Measurements from ENCODE around the gene TMEM187. TPM values are rescaled to one million over a fixed set of nuclear protein-coding genes. Genes with fewer than 3 reads are reported as not detected.

The TMEM187 gene
- total and polyA plus RNA-seq, 3 donors from 2014 or later, result 6.1 to 15.7 (median 13.1) TPM

DNA sequence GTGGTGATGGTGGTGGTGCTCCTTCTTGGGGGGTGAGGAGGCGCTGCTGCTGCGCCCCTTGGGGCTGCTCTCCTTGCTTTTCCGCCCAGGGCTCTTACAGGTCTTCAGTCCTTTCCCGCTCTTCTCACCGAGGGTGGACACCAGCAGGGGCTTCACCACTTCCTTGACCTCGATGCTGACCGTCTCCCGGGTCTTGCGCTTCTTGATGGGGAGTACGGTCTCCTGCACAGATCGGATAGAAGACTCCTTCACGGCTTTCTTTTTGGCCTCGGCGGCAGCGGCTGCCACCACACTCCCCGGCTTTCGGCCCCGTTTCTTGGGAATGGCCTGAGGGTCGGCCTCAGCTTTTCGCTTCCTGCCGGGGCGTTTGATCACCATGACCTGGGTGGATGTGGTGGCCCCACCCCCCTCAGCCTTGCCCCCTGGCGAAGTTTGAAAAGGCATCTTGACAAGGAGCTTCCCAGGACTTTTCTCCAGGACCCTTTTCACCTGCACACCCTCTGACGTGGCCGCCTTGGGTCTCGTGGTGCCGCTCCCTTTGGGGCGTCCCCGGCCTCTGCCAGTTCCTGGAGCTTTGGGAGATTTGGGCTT, 58.3 kb downstream of the TMEM187 start:
- WGBS, 2 donors, result 92% methylated on average over 11 to 26 of the region's 29 CpGs
- H3K9me3 ChIP-seq, result no peaks in the 10 kb centered on the region
- no peaks in the 10 kb centered on the region for H3K27me3 ChIP-seq
- intact Hi-C loops (cut with DNase I; ENCODE audit: low total_unique reads), result no loop called here
- no peak overlapping the region for H3K4me3 ChIP-seq
- no peak for DNase-seq
- H3K36me3 ChIP-seq (ENCODE audit: low read depth, missing control alignments), result no peaks in the 10 kb centered on the region
- no peak for TF ChIP-seq POLR2A (IDR thresholded peaks at IDR 0.05)
- TF ChIP-seq, protein P1, sequence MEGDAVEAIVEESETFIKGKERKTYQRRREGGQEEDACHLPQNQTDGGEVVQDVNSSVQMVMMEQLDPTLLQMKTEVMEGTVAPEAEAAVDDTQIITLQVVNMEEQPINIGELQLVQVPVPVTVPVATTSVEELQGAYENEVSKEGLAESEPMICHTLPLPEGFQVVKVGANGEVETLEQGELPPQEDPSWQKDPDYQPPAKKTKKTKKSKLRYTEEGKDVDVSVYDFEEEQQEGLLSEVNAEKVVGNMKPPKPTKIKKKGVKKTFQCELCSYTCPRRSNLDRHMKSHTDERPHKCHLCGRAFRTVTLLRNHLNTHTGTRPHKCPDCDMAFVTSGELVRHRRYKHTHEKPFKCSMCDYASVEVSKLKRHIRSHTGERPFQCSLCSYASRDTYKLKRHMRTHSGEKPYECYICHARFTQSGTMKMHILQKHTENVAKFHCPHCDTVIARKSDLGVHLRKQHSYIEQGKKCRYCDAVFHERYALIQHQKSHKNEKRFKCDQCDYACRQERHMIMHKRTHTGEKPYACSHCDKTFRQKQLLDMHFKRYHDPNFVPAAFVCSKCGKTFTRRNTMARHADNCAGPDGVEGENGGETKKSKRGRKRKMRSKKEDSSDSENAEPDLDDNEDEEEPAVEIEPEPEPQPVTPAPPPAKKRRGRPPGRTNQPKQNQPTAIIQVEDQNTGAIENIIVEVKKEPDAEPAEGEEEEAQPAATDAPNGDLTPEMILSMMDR (IDR thresholded peaks at IDR 0.05), result no peak
- peaks cover 4% of the 10 kb centered on the region for H3K4me1 ChIP-seq
- no peak overlapping the region for H3K27ac ChIP-seq

GRCh38 chrX:154032160-154032559, 59.6 kb downstream of the TMEM187 start:
- 44 to 47% methylated on average over 4 to 9 of the region's 11 CpGs for WGBS, 2 donors

DNA sequence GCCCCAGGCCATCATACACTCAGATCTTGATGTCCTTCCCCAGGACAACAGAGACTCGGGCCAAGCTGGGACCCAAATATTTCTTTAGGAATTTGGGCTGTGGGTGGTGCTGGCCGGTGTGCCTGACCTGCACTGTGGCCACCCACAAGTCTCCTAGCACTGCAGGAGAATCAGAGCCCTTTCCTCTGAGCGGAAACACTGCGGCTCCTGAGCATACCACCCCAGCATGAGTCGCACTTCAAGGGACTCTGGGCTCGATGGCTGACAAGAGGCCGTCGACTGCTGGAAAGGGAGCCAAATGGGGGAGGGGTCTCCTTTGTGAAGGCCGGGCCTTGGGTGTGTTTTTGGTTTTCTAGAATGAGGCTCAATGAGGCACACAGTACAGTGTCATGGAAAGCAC, 60.1 kb downstream of the TMEM187 start:
- H3K9me3 ChIP-seq, result no peaks in the 10 kb centered on the region
- no peaks in the 10 kb centered on the region for H3K36me3 ChIP-seq (ENCODE audit: low read depth, missing control alignments)
- no peaks in the 10 kb centered on the region for H3K27me3 ChIP-seq
- no peak overlapping the region for H3K4me3 ChIP-seq
- peaks cover 4% of the 10 kb centered on the region for H3K4me1 ChIP-seq
- intact Hi-C loops (cut with DNase I; ENCODE audit: low total_unique reads), result no loop called here
- no peak for TF ChIP-seq POLR2A (IDR thresholded peaks at IDR 0.05)
- TF ChIP-seq, protein P1 (IDR thresholded peaks at IDR 0.05), result no peak
- H3K27ac ChIP-seq, result no peak overlapping the region
- no peak for DNase-seq
- 53 to 57% methylated on average over 5 to 9 of the region's 9 CpGs for WGBS, 2 donors

More at GRCh38 chrX:154032160-154032559, 59.6 kb downstream of the TMEM187 start:
- Histone ChIP-seq H3K9me3 (no peaks in the 10 kb centered on the region), H3K4me3 (no peak overlapping the region), H3K36me3 (ENCODE audit: low read depth, missing control alignments) (no peaks in the 10 kb centered on the region), H3K4me1 (peaks cover 4% of the 10 kb centered on the region), H3K27ac (no peak overlapping the region), H3K27me3 (no peaks in the 10 kb centered on the region)
- no peak for DNase-seq
- intact Hi-C loops (cut with DNase I; ENCODE audit: low total_unique reads), result no loop called here
- TF ChIP-seq, protein P1 (IDR thresholded peaks at IDR 0.05), result no peak
- TF ChIP-seq POLR2A (IDR thresholded peaks at IDR 0.05), result no peak

MicroRNAs within 50 kb of the gene (microRNA counts, 767-probe panel; counts per million panel counts)
- 0 to 152 counts per million in 2 donors for microRNA hsa-miR-718

Small RNA genes within 50 kb of the gene (microRNA-seq; reads per million reads assigned to microRNA genes)
- 0 reads per million in 2 donors for gene MIR3202-1 (ENCODE audit: borderline number of aligned reads in 2 of 2, borderline replicate concordance in 1 of 2)
- 0 reads per million in 2 donors for gene MIR3202-2 (ENCODE audit: borderline number of aligned reads in 2 of 2, borderline replicate concordance in 1 of 2)
- gene MIR718 (ENCODE audit: borderline number of aligned reads in 2 of 2, borderline replicate concordance in 1 of 2), result 0 reads per million in 2 donors

Small RNA genes within 50 kb of the gene (small RNA-seq; reads per million reads assigned to genes)
- gene MIR3202-1, result 0 to 0.09 reads per million in 2 donors

Other genes starting within 250 kb of the TMEM187 start
- gene BCAP31, start 248.4 kb upstream of the TMEM187 start, total RNA-seq, result 100 to 1,000 TPM; 149 to 153 TPM
- gene BCAP31, start 248.4 kb upstream of the TMEM187 start, polyA plus RNA-seq (ENCODE audit: insufficient read depth, low read depth, low replicate concordance), result 222 TPM
- 100 to 1,000 TPM in 1 of 2 donors, 10 to 100 TPM in 1; 84.4 to 112 TPM for gene ABCD1, start 247.9 kb upstream of the TMEM187 start, total RNA-seq
- 34.3 TPM for gene ABCD1, start 247.9 kb upstream of the TMEM187 start, polyA plus RNA-seq (ENCODE audit: insufficient read depth, low read depth, low replicate concordance)
- 10 to 100 TPM; 49.3 to 57.9 TPM for gene PLXNB3, start 208.5 kb upstream of the TMEM187 start, total RNA-seq
- gene PLXNB3, start 208.5 kb upstream of the TMEM187 start, polyA plus RNA-seq (ENCODE audit: insufficient read depth, low read depth, low replicate concordance), result 28.0 TPM
- gene SRPK3, start 191.7 kb upstream of the TMEM187 start, total RNA-seq, result 1 to 10 TPM in 1 of 2 donors, under 1 TPM in 1; 0.62 to 2.2 TPM
- 1.3 TPM for gene SRPK3, start 191.7 kb upstream of the TMEM187 start, polyA plus RNA-seq (ENCODE audit: insufficient read depth, low read depth, low replicate concordance)
- gene IDH3G, start 178.4 kb upstream of the TMEM187 start, total RNA-seq, result 10 to 100 TPM; 74.9 to 83.1 TPM
- gene IDH3G, start 178.4 kb upstream of the TMEM187 start, polyA plus RNA-seq (ENCODE audit: insufficient read depth, low read depth, low replicate concordance), result 52.4 TPM
- gene SSR4, start 178.1 kb upstream of the TMEM187 start, total RNA-seq, result 100 to 1,000 TPM; 246 to 294 TPM
- 275 TPM for gene SSR4, start 178.1 kb upstream of the TMEM187 start, polyA plus RNA-seq (ENCODE audit: insufficient read depth, low read depth, low replicate concordance)
- 10 to 100 TPM; 13.5 to 17.2 TPM for gene PDZD4, start 142.2 kb upstream of the TMEM187 start, total RNA-seq
- gene PDZD4, start 142.2 kb upstream of the TMEM187 start, polyA plus RNA-seq (ENCODE audit: insufficient read depth, low read depth, low replicate concordance), result 11.2 TPM
- gene L1CAM, start 86.6 kb upstream of the TMEM187 start, total RNA-seq, result 1 to 10 TPM; 1.7 to 4.5 TPM
- gene L1CAM, start 86.6 kb upstream of the TMEM187 start, polyA plus RNA-seq (ENCODE audit: insufficient read depth, low read depth, low replicate concordance), result 2.5 TPM
- 1 to 10 TPM in 1 of 2 donors, under 1 TPM in 1; 0.74 to 1.1 TPM for gene AVPR2, start 68.1 kb upstream of the TMEM187 start, total RNA-seq
- 1.3 TPM for gene AVPR2, start 68.1 kb upstream of the TMEM187 start, polyA plus RNA-seq (ENCODE audit: insufficient read depth, low read depth, low replicate concordance)
- 10 to 100 TPM; 34.6 to 41.3 TPM for gene ARHGAP4, start 46.5 kb upstream of the TMEM187 start, total RNA-seq
- 25.6 TPM for gene ARHGAP4, start 46.5 kb upstream of the TMEM187 start, polyA plus RNA-seq (ENCODE audit: insufficient read depth, low read depth, low replicate concordance)
- 10 to 100 TPM; 46.7 to 52.8 TPM for gene NAA10, start 37.7 kb upstream of the TMEM187 start, total RNA-seq
- gene NAA10, start 37.7 kb upstream of the TMEM187 start, polyA plus RNA-seq (ENCODE audit: insufficient read depth, low read depth, low replicate concordance), result 33.9 TPM
- 1 to 10 TPM; 2.8 to 3.4 TPM for gene RENBP, start 28.1 kb upstream of the TMEM187 start, total RNA-seq
- gene RENBP, start 28.1 kb upstream of the TMEM187 start, polyA plus RNA-seq (ENCODE audit: insufficient read depth, low read depth, low replicate concordance), result 4.8 TPM
- 100 to 1,000 TPM; 102 to 115 TPM for gene HCFC1, start 936 bp upstream of the TMEM187 start, total RNA-seq
- 32.3 TPM for gene HCFC1, start 936 bp upstream of the TMEM187 start, polyA plus RNA-seq (ENCODE audit: insufficient read depth, low read depth, low replicate concordance)
- gene IRAK1, start 47.1 kb downstream of the TMEM187 start, total RNA-seq, result 10 to 100 TPM; 77.6 to 90.8 TPM
- 48.6 TPM for gene IRAK1, start 47.1 kb downstream of the TMEM187 start, polyA plus RNA-seq (ENCODE audit: insufficient read depth, low read depth, low replicate concordance)
- gene MECP2, start 125.0 kb downstream of the TMEM187 start, total RNA-seq, result 10 to 100 TPM; 85.4 to 86.4 TPM
- 25.0 TPM for gene MECP2, start 125.0 kb downstream of the TMEM187 start, polyA plus RNA-seq (ENCODE audit: insufficient read depth, low read depth, low replicate concordance)
- gene OPN1LW, start 171.5 kb downstream of the TMEM187 start, total RNA-seq, result under 1 TPM in 1 of 2 donors, not detected in 1; 0.31 TPM
- gene OPN1LW, start 171.5 kb downstream of the TMEM187 start, polyA plus RNA-seq (ENCODE audit: insufficient read depth, low read depth, low replicate concordance), result not detected
- not detected for gene OPN1MW, start 209.8 kb downstream of the TMEM187 start, total RNA-seq
- gene OPN1MW, start 209.8 kb downstream of the TMEM187 start, polyA plus RNA-seq (ENCODE audit: insufficient read depth, low read depth, low replicate concordance), result not detected
- not detected for gene OPN1MW2, start 247.0 kb downstream of the TMEM187 start, total RNA-seq
- gene OPN1MW2, start 247.0 kb downstream of the TMEM187 start, polyA plus RNA-seq (ENCODE audit: insufficient read depth, low read depth, low replicate concordance), result not detected